Osteoblast (primary cell): Measurements from ENCODE around the gene NID1. TPM values are rescaled to one million over a fixed set of nuclear protein-coding genes. Genes with fewer than 3 reads are reported as not detected.
"Not testable (repeated sequence)": the region's sequence is repeated elsewhere in the genome, so short reads cannot be mapped to it uniquely, and the experiment has no call there.

Experiments
- DNase-seq: peaks from one replicate; pipeline ENCODE4 v3.0.0; 2011; ENCODE audit warnings: low spot score, mixed read lengths; ENCODE audit not compliant: insufficient read length; ENCODE audit errors: missing footprints
- H2AFZ ChIP-seq: 2 replicates; pipeline ENCODE4 v1.6.0; 2011; ENCODE audit warnings: mild to moderate bottlenecking, low read length
- H3K27ac ChIP-seq: 2 replicates; pipeline ENCODE4 v1.5.1; 2011; ENCODE audit warnings: mild to moderate bottlenecking, low read depth, low read length, moderate library complexity
- H3K27me3 ChIP-seq: 2 replicates; pipeline ENCODE4 v1.6.0; 2012; ENCODE audit warnings: mild to moderate bottlenecking, control low read depth, inconsistent platforms, low read length, moderate library complexity; ENCODE audit not compliant: insufficient read depth
- H3K36me3 ChIP-seq: 2 replicates; pipeline ENCODE4 v1.5.1; 2011; ENCODE audit warnings: mild to moderate bottlenecking, low read length, control low read depth, moderate library complexity; ENCODE audit not compliant: insufficient read depth
- H3K4me1 ChIP-seq: 2 replicates; pipeline ENCODE4 v1.5.1; 2011; ENCODE audit warnings: mild to moderate bottlenecking, low read length, control low read depth, moderate library complexity; ENCODE audit not compliant: insufficient read depth
- H3K4me2 ChIP-seq: 2 replicates; pipeline ENCODE4 v1.6.0; 2011; ENCODE audit warnings: mild to moderate bottlenecking, low read length; ENCODE audit not compliant: insufficient read depth
- H3K4me3 ChIP-seq: fragments of 200-600 bp; sonication (generic); 3 replicates; pipeline ENCODE4 v1.5.1; 2012; ENCODE audit warnings: mild to moderate bottlenecking, low read length, inconsistent platforms; ENCODE audit not compliant: insufficient read depth
- H3K79me2 ChIP-seq: 2 replicates; pipeline ENCODE4 v1.6.0; 2012; ENCODE audit warnings: mild to moderate bottlenecking, low read length, control low read depth, inconsistent platforms; ENCODE audit not compliant: insufficient read depth
- H3K9me3 ChIP-seq: 2 replicates; pipeline ENCODE4 v1.5.1; 2011; ENCODE audit warnings: low read depth, low read length, control low read depth
- H4K20me1 ChIP-seq: 2 replicates; pipeline ENCODE4 v1.6.0; 2012; ENCODE audit warnings: mild to moderate bottlenecking, low read length, control low read depth; ENCODE audit not compliant: insufficient read depth
- CTCF ChIP-seq: IDR thresholded peaks from 2 replicates; pipeline ENCODE4 v1.5.1; 2011; ENCODE audit warnings: mild to moderate bottlenecking, low read depth, low read length, moderate library complexity; ENCODE audit errors: extremely low read depth
- total RNA-seq: library from RNA; depleted of rRNA; stranded (reverse); fragments of >200 nt; gene quantifications from 2 replicates; pipeline ENCODE4 v1.2.3, GENCODE V29; 2012

The NID1 gene
- total RNA-seq, 1 donor: 40.2 TPM

GRCh38 chr1:235971020-235971419 is 93.9 kb downstream of the NID1 start:
- H3K27ac ChIP-seq: peak overlapping the region; percentile 99
- H3K4me2 ChIP-seq: peak overlapping the region; percentile 94

GRCh38 chr1:235968831-235969230 is 96.1 kb downstream of the NID1 start:
- Histone ChIP-seq H3K27me3 (no peaks in the 10 kb centered on the region), H3K4me3 (no peak overlapping the region), H3K9me3 (no peaks in the 10 kb centered on the region), H3K36me3 (no peaks in the 10 kb centered on the region), H3K27ac (no peak overlapping the region), H3K4me2 (no peak overlapping the region), H3K4me1 (peaks cover 12% of the 10 kb centered on the region), H2AFZ (peak overlapping the region; percentile 6), H3K79me2 (no peaks in the 10 kb centered on the region), H4K20me1 (no peaks in the 10 kb centered on the region)
- no peak for DNase-seq
- no peak for TF ChIP-seq CTCF

More at GRCh38 chr1:235971020-235971419, 93.9 kb downstream of the NID1 start:
- H3K27me3 ChIP-seq: no peaks in the 10 kb centered on the region
- no peak overlapping the region for H3K4me3 ChIP-seq
- TF ChIP-seq CTCF: no peak
- no peaks in the 10 kb centered on the region for H3K36me3 ChIP-seq
- H3K79me2 ChIP-seq: no peaks in the 10 kb centered on the region
- H4K20me1 ChIP-seq: no peaks in the 10 kb centered on the region
- peaks cover 19% of the 10 kb centered on the region for H3K4me1 ChIP-seq
- peak overlapping the region; percentile 76 for H2AFZ ChIP-seq
- H3K9me3 ChIP-seq: no peaks in the 10 kb centered on the region
- no peak for DNase-seq

GRCh38 chr1:235966134-235966533 is 98.8 kb downstream of the NID1 start:
- H3K4me3 ChIP-seq, H3K27ac ChIP-seq, H4K20me1 ChIP-seq, H3K4me2 ChIP-seq, H3K79me2 ChIP-seq, H2AFZ ChIP-seq, H3K36me3 ChIP-seq, DNase-seq, H3K27me3 ChIP-seq, H3K4me1 ChIP-seq, H3K9me3 ChIP-seq: not testable (repeated sequence)

- Histone ChIP-seq H4K20me1 (no peaks in the 10 kb centered on the region), H2AFZ (no peak overlapping the region), H3K9me3 (no peaks in the 10 kb centered on the region), H3K27me3 (no peaks in the 10 kb centered on the region), H3K36me3 (no peaks in the 10 kb centered on the region), H3K4me3 (no peak overlapping the region), H3K4me1 (no peaks in the 10 kb centered on the region), H3K79me2 (no peaks in the 10 kb centered on the region), H3K4me2 (no peak overlapping the region), H3K27ac (no peak overlapping the region)
- no peak for DNase-seq
- TF ChIP-seq CTCF: no peak
Observed at GRCh38 chr1:235960809-235961208, 104.1 kb downstream of the NID1 start.
